K562 (cell line): Measurements from ENCODE around the gene CCDC93. TPM values are rescaled to one million over a fixed set of nuclear protein-coding genes. Genes with fewer than 3 reads are reported as not detected.

Source experiments
- ATAC-seq: fragments of 200-7000 bp; cut with Tn5 transposase; 3 replicates; pipeline ENCODE4 v1.9.1; 2020; ENCODE audit warnings: moderate library complexity
- BruUV-seq: library from RNA; stranded (reverse); fragments of 400-500 nt; replicated peaks from 2 replicates; lab custom pipeline; 2021; lab: Mats Ljungman, UMichigan
- CTCF ChIA-PET: fragments of 300-600 bp; formaldehyde crosslinking; extraction: SDS; loops from one replicate; lab custom pipeline; 2021; ENCODE audit warnings: low intra/inter-chr PET ratio; lab: Yijun Ruan, JAX
- POLR2A ChIA-PET: fragments of 300-600, 350-650 bp; sonication (Branson Sonifier 250); formaldehyde crosslinking; extraction: SDS; loops from one replicate; lab custom pipeline; 2021; ENCODE audit warnings: antibody characterized with exemption, inconsistent platforms; lab: Yijun Ruan, JAX
- DNase-seq, 4 experiments: peaks; one replicate each; pipeline versions ENCODE4 v3.0.0 to v3.0.0-alpha.2; 2011 to 2018; ENCODE audit warnings: low spot score in 3 of 4, mixed read lengths in 3 of 4; ENCODE audit errors: extremely low read depth in 1 of 4
- FAIRE-seq: peaks from 2 replicates; lab custom pipeline; 2011; peaks lifted over from hg19 to GRCh38; lab: Jason Lieb, UNC
- H2AFZ ChIP-seq: 2 replicates; pipeline ENCODE4 v1.6.0; 2011; ENCODE audit warnings: low read depth, low read length, control low read depth, inconsistent platforms
- H3K27ac ChIP-seq: fragments of 200-600 bp; 3 replicates; pipeline ENCODE4 v1.8.0; 2011; ENCODE audit warnings: low read depth, mild to moderate bottlenecking, control low read depth, inconsistent platforms, low read length, moderate library complexity, mixed read lengths; ENCODE audit errors: extremely low read depth
- H3K27me3 ChIP-seq, 2 experiments: fragments of 300-600 bp in 1 of 2; 2 replicates in 1 of 2; 3 replicates in 1 of 2; pipeline versions ENCODE4 v1.6.0 to v1.8.0; 2011; ENCODE audit warnings: inconsistent platforms in 2 of 2, low read length in 2 of 2, mild to moderate bottlenecking in 1 of 2, mixed read lengths in 1 of 2, moderate library complexity in 1 of 2; ENCODE audit not compliant: control insufficient read depth in 2 of 2, insufficient read depth in 2 of 2
- H3K36me3 ChIP-seq: fragments of 300-600 bp; 3 replicates; pipeline ENCODE4 v1.8.0; 2011; ENCODE audit warnings: mild to moderate bottlenecking, low read length, inconsistent platforms; ENCODE audit not compliant: control insufficient read depth, insufficient read depth
- H3K4me1 ChIP-seq, 2 experiments: fragments of 200-600 bp in 1 of 2; replicated peaks in 1 of 2; 2 replicates in 1 of 2; 3 replicates in 1 of 2; pipeline versions ENCODE4 v1.5.1 to v1.8.0; 2011; ENCODE audit warnings: inconsistent platforms in 2 of 2, low read length in 2 of 2, mild to moderate bottlenecking in 1 of 2, mixed read lengths in 1 of 2, moderate library complexity in 1 of 2; ENCODE audit not compliant: control insufficient read depth in 2 of 2, insufficient read depth in 2 of 2
- H3K4me2 ChIP-seq: 2 replicates; pipeline ENCODE4 v1.6.1; 2011; ENCODE audit warnings: low read length, control low read depth, inconsistent platforms, mixed read lengths; ENCODE audit not compliant: insufficient read depth
- H3K4me3 ChIP-seq: fragments of 200-600 bp; sonication (generic), shearing (Covaris generic); 2 replicates; pipeline ENCODE4 v1.5.1; 2016; ENCODE audit warnings: control low read depth, inconsistent platforms
- H3K79me2 ChIP-seq: fragments of 200-600 bp; 3 replicates; pipeline ENCODE4 v1.8.0; 2011; ENCODE audit warnings: low read length, inconsistent platforms; ENCODE audit not compliant: control insufficient read depth, insufficient read depth
- H3K9ac ChIP-seq, 2 experiments: 2 replicates each; pipeline versions ENCODE4 v1.6.0 to v1.6.1; 2011; ENCODE audit warnings: low read depth in 2 of 2, low read length in 2 of 2, control low read depth in 1 of 2, inconsistent platforms in 1 of 2, mild to moderate bottlenecking in 1 of 2, mixed read lengths in 1 of 2; ENCODE audit not compliant: insufficient read depth in 1 of 2
- H3K9me1 ChIP-seq: one replicate; pipeline ENCODE4 v1.6.0; 2011; ENCODE audit warnings: inconsistent platforms, mild to moderate bottlenecking, low read length, moderate library complexity; ENCODE audit not compliant: control insufficient read depth, insufficient read depth
- H3K9me3 ChIP-seq: replicated peaks from 2 replicates; pipeline ENCODE4 v1.5.1; 2011; ENCODE audit warnings: low read depth, low read length, inconsistent platforms; ENCODE audit not compliant: control insufficient read depth, insufficient read depth
- H4K20me1 ChIP-seq: replicated peaks from 2 replicates; pipeline ENCODE4 v1.6.1; 2011; ENCODE audit warnings: low read length, inconsistent platforms, mixed read lengths; ENCODE audit not compliant: control insufficient read depth, insufficient read depth
- CREM ChIP-seq: IDR thresholded peaks from 2 replicates; pipeline ENCODE4 v1.6.1; 2014; ENCODE audit warnings: antibody characterized with exemption, low read depth
- ETV6 ChIP-seq, 3 experiments: fragments of 150-350 bp in 1 of 3; sonication (generic) in 1 of 3; formaldehyde crosslinking in 1 of 3; IDR thresholded peaks; 2 replicates each; pipeline versions ENCODE4 v1.6.1 to v1.8.0; 2014 to 2022; ENCODE audit warnings: borderline replicate concordance in 2 of 3, low read depth in 2 of 3, antibody characterized with exemption in 1 of 3, low read length in 1 of 3, mild to moderate bottlenecking in 1 of 3, missing genetic modification reagents in 1 of 3
- FOS ChIP-seq: IDR thresholded peaks from 3 replicates; pipeline ENCODE4 v1.6.1; 2011; ENCODE audit not compliant: insufficient read length; ENCODE audit errors: extremely low read depth
- ILK ChIP-seq: fragments of 450-650 bp; IDR thresholded peaks from 2 replicates; pipeline ENCODE4 v1.6.1; 2016; ENCODE audit warnings: missing genetic modification characterization, low read depth, mild to moderate bottlenecking, missing compliant biosample characterization, moderate library complexity, borderline replicate concordance
- POLR2G ChIP-seq: fragments of 200-400 bp; formaldehyde crosslinking; IDR thresholded peaks from 2 replicates; pipeline ENCODE4 v1.6.1; 2017; ENCODE audit warnings: low read depth, mild to moderate bottlenecking, antibody characterized with exemption, low read length, moderate library complexity
- SFPQ ChIP-seq: fragments of 200-400 bp; formaldehyde crosslinking; IDR thresholded peaks from 2 replicates; pipeline ENCODE4 v1.6.1; 2017; ENCODE audit warnings: mild to moderate bottlenecking, low read depth, low read length, moderate library complexity
- SMAD4 ChIP-seq: fragments of 250-450 bp; sonication (Bioruptor Pico); conservative IDR thresholded peaks from 2 replicates; pipeline ENCODE4 v1.8.0; 2021; ENCODE audit warnings: inconsistent platforms, mild to moderate bottlenecking, moderate library complexity
- TEAD4 ChIP-seq, 2 experiments: sonication (generic) in 1 of 2; formaldehyde crosslinking in 1 of 2; IDR thresholded peaks; 2 replicates each; pipeline versions ENCODE4 v1.6.1 to v1.8.0; 2012 to 2022; ENCODE audit warnings: borderline replicate concordance in 1 of 2, inconsistent platforms in 1 of 2, low read length in 1 of 2, mild to moderate bottlenecking in 1 of 2, missing genetic modification reagents in 1 of 2
- TRIM25 ChIP-seq: fragments of 450-650 bp; IDR thresholded peaks from 2 replicates; pipeline ENCODE4 v1.7.0; 2016; ENCODE audit warnings: borderline replicate concordance
- ZNF140 ChIP-seq: fragments of 250-450 bp; sonication (Bioruptor Pico); IDR thresholded peaks from 2 replicates; pipeline ENCODE4 v1.8.0; 2021; ENCODE audit warnings: moderate library complexity, mild to moderate bottlenecking, inconsistent platforms
- ZNF174 ChIP-seq: fragments of 250-450 bp; sonication (Bioruptor Pico); IDR thresholded peaks from 2 replicates; pipeline ENCODE4 v1.4.0; 2020; ENCODE audit warnings: mild to moderate bottlenecking
- ZNF184 ChIP-seq: sonication (generic); formaldehyde crosslinking; IDR thresholded peaks from 2 replicates; pipeline ENCODE4 v1.5.0; 2020; ENCODE audit warnings: missing genetic modification reagents
- ZNF280B ChIP-seq: fragments of 250-450 bp; sonication (Bioruptor Pico); IDR thresholded peaks from 2 replicates; pipeline ENCODE4 v1.5.1; 2021; ENCODE audit warnings: mild to moderate bottlenecking
- ZNF445 ChIP-seq: fragments of 250-450 bp; sonication (Bioruptor Pico); IDR thresholded peaks from 2 replicates; pipeline ENCODE4 v1.4.0; 2020; ENCODE audit warnings: low read depth, mild to moderate bottlenecking, moderate library complexity
- WGBS: fragments of 100-300 bp; shearing (Covaris generic); methylation state at CpG from one replicate; pipeline ENCODE4 v1.1.6; 2016; ENCODE audit warnings: low coverage, mixed read lengths; ENCODE audit not compliant: insufficient coverage; ENCODE audit errors: missing lambda C conversion rate; 5-methylcytosine and 5-hydroxymethylcytosine counted together
- in situ Hi-C: fragments of 300-500 bp; cut with MboI; formaldehyde crosslinking; loops from 4 replicates; pipeline ENCODE4 v1.15.0; 2018; ENCODE audit warnings: inconsistent platforms, mixed read lengths
- intact Hi-C: fragments of 100-400 bp; cut with micrococcal nuclease; formaldehyde crosslinking; loops from 2 replicates; pipeline ENCODE4 v1.14.2; 2022
- polyA plus RNA-seq, 8 experiments: library from polyadenylated mRNA; depleted of rRNA in 4 of 8; stranded (reverse) in 5 of 8; unstranded in 3 of 8; fragments of >200 nt; fragmentation: Nextera tagmentation in 2 of 8; fragmentation: Illumina TruSeq in 1 of 8; extraction: Ambion mirVana in 2 of 8; extraction: Trizol in 1 of 8; gene quantifications; 2 replicates each; pipeline versions ENCODE4 v1.2.1 to v1.2.3, GENCODE V29; 2011 to 2014; ENCODE audit warnings: inconsistent platforms in 1 of 8, missing spikeins in 1 of 8
- total RNA-seq, 7 experiments: library from RNA; depleted of rRNA in 6 of 7; stranded (reverse); fragments of >200 nt in 6 of 7; fragmentation: Illumina TruSeq in 2 of 7; extraction: Trizol in 2 of 7; gene quantifications; 2 replicates each; pipeline versions ENCODE4 v1.2.1 to v1.2.3, GENCODE V29; 2011 to 2021; ENCODE audit warnings: low replicate concordance in 1 of 7

CCDC93 gene
- total and polyA plus RNA-seq, 9 of the 15 experiments (the other 6 are each of a cell fraction or from before 2014, with no cell fraction given), result 3.3 to 19.3 (median 12.4) TPM

- TF ChIP-seq POLR2G (no peak), TEAD4 (IDR thresholded peaks at IDR 0.05; ENCODE audit: low read length) (no peak), TEAD4 (CRISPR knock-in tag; IDR thresholded peaks at IDR 0.05; ENCODE audit: borderline replicate concordance) (no peak), SMAD4 (CRISPR knock-in tag) (no peak), TRIM25 (no peak), ZNF184 (CRISPR knock-in tag) (no peak)
Measured at GRCh38 chr2:117987121-117987520, 26.7 kb downstream of the CCDC93 start (continued).

GRCh38 chr2:117985092-117985491 lies 28.8 kb downstream of the CCDC93 start:
- H4K20me1 ChIP-seq, result no peaks in the 10 kb centered on the region
- H3K36me3 ChIP-seq, result peaks cover 37% of the 10 kb centered on the region
- in situ Hi-C loops, result no loop called here
- H3K4me1 ChIP-seq, result no peaks in the 10 kb centered on the region
- FAIRE-seq (no peak), ATAC-seq (no peak), DNase-seq (no peak)
- H3K9me1 ChIP-seq, result no peaks in the 10 kb centered on the region
- no peak overlapping the region for H3K4me3 ChIP-seq
- no peaks in the 10 kb centered on the region for H3K27me3 ChIP-seq
- H3K9ac ChIP-seq, result no peak overlapping the region
- intact Hi-C loops, result no loop called here
- H3K4me2 ChIP-seq, result no peak overlapping the region
- no peak overlapping the region for H3K27ac ChIP-seq
- H3K79me2 ChIP-seq, result no peaks in the 10 kb centered on the region
- no peaks in the 10 kb centered on the region for H3K9me3 ChIP-seq
- ChIA-PET POLR2A (no interaction called here), CTCF (no interaction called here)
- BruUV-seq, result no TSS peak
- TF ChIP-seq ZNF140 (CRISPR knock-in tag) (no peak), CREM (no peak), ETV6 (IDR thresholded peaks at IDR 0.05; ENCODE audit: borderline replicate concordance in 1 of 2, low read depth in 2 of 2, low read length in 1 of 2) (no peak), ETV6 (CRISPR knock-in tag; IDR thresholded peaks at IDR 0.05; ENCODE audit: borderline replicate concordance) (no peak), ZNF280B (CRISPR knock-in tag) (no peak), FOS (no peak), ZNF445 (CRISPR knock-in tag) (no peak), ZNF174 (CRISPR knock-in tag) (no peak), ILK (tag) (no peak), SFPQ (no peak)
- TF ChIP-seq, all 486 proteins: peak for 0
- H2AFZ ChIP-seq, result no peak overlapping the region
- WGBS, result 88% methylated on average over 2 of the region's 2 CpGs
